DND-41 (cell line): ENCODE measurements around the gene GRIK4.

ENCODE experiments used
- EZH2 ChIP-seq: IDR thresholded peaks from 3 replicates; pipeline ENCODE4 v1.6.1; 2012; ENCODE audit warnings: borderline replicate concordance, low read depth, mild to moderate bottlenecking, moderate library complexity, low read length, inconsistent platforms; ENCODE audit not compliant: severe bottlenecking
- TF ChIP-seq, protein P1 (sequence below): IDR thresholded peaks from 2 replicates; pipeline ENCODE4 v1.5.1; 2012; ENCODE audit warnings: borderline replicate concordance, low read length, moderate library complexity, mild to moderate bottlenecking; ENCODE audit not compliant: poor library complexity, severe bottlenecking; ENCODE audit errors: extremely low read depth

DNA sequence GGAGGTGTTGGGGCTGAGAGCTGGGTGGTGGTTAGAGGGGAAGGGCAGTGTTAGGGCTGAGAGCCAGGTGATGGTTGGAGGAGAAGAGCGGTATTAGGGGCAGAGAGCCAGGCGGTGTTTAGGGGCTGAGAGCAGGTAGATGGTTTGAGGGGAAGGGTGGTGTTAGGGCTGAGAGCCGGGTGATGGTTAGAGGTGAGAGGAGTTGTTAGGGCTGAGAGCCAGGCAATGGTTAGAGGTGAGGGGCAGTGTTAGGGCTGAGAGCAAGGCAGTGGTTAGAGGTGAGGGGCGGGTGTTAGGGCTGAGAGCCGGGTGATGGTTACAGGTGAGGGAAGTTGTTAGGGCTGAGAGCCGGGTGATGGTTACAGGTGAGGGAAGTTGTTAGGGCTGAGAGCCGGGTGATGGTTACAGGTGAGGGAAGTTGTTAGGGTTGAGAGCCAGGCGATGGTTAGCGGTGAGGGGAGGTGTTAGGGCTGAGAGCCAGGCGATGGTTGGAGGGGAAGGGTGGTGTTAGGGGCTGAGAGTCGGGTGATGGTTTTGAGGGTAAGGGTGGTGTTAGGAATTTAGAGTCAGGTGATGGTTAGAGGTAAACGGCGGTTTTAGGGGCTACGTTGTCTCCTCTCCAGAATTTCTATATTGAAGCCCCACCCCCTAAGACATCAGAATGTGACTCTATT lies 282.4 kb downstream of the GRIK4 start:
- TF ChIP-seq, protein P1, sequence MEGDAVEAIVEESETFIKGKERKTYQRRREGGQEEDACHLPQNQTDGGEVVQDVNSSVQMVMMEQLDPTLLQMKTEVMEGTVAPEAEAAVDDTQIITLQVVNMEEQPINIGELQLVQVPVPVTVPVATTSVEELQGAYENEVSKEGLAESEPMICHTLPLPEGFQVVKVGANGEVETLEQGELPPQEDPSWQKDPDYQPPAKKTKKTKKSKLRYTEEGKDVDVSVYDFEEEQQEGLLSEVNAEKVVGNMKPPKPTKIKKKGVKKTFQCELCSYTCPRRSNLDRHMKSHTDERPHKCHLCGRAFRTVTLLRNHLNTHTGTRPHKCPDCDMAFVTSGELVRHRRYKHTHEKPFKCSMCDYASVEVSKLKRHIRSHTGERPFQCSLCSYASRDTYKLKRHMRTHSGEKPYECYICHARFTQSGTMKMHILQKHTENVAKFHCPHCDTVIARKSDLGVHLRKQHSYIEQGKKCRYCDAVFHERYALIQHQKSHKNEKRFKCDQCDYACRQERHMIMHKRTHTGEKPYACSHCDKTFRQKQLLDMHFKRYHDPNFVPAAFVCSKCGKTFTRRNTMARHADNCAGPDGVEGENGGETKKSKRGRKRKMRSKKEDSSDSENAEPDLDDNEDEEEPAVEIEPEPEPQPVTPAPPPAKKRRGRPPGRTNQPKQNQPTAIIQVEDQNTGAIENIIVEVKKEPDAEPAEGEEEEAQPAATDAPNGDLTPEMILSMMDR: no peak
- no peak for TF ChIP-seq EZH2
